IMR-90 (cell line): ENCODE data around the gene FGFBP2. TPM values are rescaled to one million over a fixed set of nuclear protein-coding genes. Genes with fewer than 3 reads are reported as not detected.

Experiments
- ATAC-seq: fragments of 200-7000 bp; cut with Tn5 transposase; 2 replicates; pipeline ENCODE4 v1.9.1; 2020; ENCODE audit warnings: low read depth, mild to moderate bottlenecking, moderate library complexity
- BruUV-seq: library from RNA; stranded (reverse); fragments of 400-500 nt; replicated peaks from 2 replicates; lab custom pipeline; 2021; lab: Mats Ljungman, UMichigan
- CTCF ChIA-PET: fragments of 300-600 bp; formaldehyde crosslinking; extraction: SDS; loops from one replicate; lab custom pipeline; 2021; ENCODE audit warnings: antibody characterized with exemption; lab: Yijun Ruan, JAX
- POLR2A ChIA-PET: fragments of 300-600 bp; sonication (Branson Sonifier 250); formaldehyde crosslinking; loops from one replicate; lab custom pipeline; 2022; ENCODE audit warnings: antibody characterized with exemption; ENCODE audit not compliant: unreplicated experiment; lab: Charles Lee
- DNase-seq: peaks from one replicate; pipeline ENCODE4 v3.0.0; 2013
- H2AFZ ChIP-seq: replicated peaks from 2 replicates; pipeline ENCODE3; 2013; ENCODE audit warnings: low read length, mild to moderate bottlenecking; ENCODE audit not compliant: poor library complexity
- H2AK5ac ChIP-seq: 2 replicates; pipeline ENCODE4 v1.6.1; 2013; ENCODE audit warnings: low read depth, low read length, inconsistent platforms
- H2AK9ac ChIP-seq: replicated peaks from 2 replicates; pipeline ENCODE3; 2013; ENCODE audit warnings: mild to moderate bottlenecking, low read depth, low read length, moderate library complexity; ENCODE audit not compliant: poor library complexity
- H2BK120ac ChIP-seq: 2 replicates; pipeline ENCODE4 v1.6.1; 2013; ENCODE audit warnings: low read depth, low read length, inconsistent platforms
- H2BK15ac ChIP-seq: 3 replicates; pipeline ENCODE4 v1.6.1; 2013; ENCODE audit warnings: low read depth, low read length, inconsistent platforms
- H2BK20ac ChIP-seq: 2 replicates; pipeline ENCODE4 v1.6.1; 2013; ENCODE audit warnings: low read depth, mild to moderate bottlenecking, inconsistent platforms, low read length, moderate library complexity
- H2BK5ac ChIP-seq: 2 replicates; pipeline ENCODE4 v1.6.1; 2013; ENCODE audit warnings: mild to moderate bottlenecking, low read depth, low read length, inconsistent platforms; ENCODE audit not compliant: poor library complexity, severe bottlenecking
- H3K14ac ChIP-seq: replicated peaks from 2 replicates; pipeline ENCODE4 v1.6.1; 2013; ENCODE audit warnings: low read depth, low read length, inconsistent platforms
- H3K18ac ChIP-seq: 2 replicates; pipeline ENCODE4 v1.6.1; 2013; ENCODE audit warnings: low read depth, low read length, control low read depth
- H3K23ac ChIP-seq: 2 replicates; pipeline ENCODE4 v1.6.1; 2013; ENCODE audit warnings: low read depth, low read length, inconsistent platforms
- H3K27ac ChIP-seq: 2 replicates; pipeline ENCODE4 v1.5.1; 2013; ENCODE audit warnings: mild to moderate bottlenecking, control low read depth, low read length; ENCODE audit not compliant: insufficient read depth
- H3K27me3 ChIP-seq: 2 replicates; pipeline ENCODE4 v1.6.1; 2013; ENCODE audit warnings: low read length; ENCODE audit not compliant: control insufficient read depth, insufficient read depth
- H3K36me3 ChIP-seq: 2 replicates; pipeline ENCODE4 v1.6.1; 2013; ENCODE audit warnings: low read length, mixed read lengths; ENCODE audit not compliant: control insufficient read depth, insufficient read depth
- H3K4ac ChIP-seq: 2 replicates; pipeline ENCODE4 v1.6.1; 2013; ENCODE audit warnings: low read depth, low read length, inconsistent platforms
- H3K4me1 ChIP-seq: 2 replicates; pipeline ENCODE4 v1.6.1; 2013; ENCODE audit warnings: low read length, mixed read lengths; ENCODE audit not compliant: control insufficient read depth, insufficient read depth
- H3K4me2 ChIP-seq: 2 replicates; pipeline ENCODE4 v1.6.1; 2013; ENCODE audit warnings: low read depth, mild to moderate bottlenecking, control low read depth, low read length, moderate library complexity
- H3K4me3 ChIP-seq: 2 replicates; pipeline ENCODE4 v1.5.1; 2013; ENCODE audit warnings: low read depth, mild to moderate bottlenecking, control low read depth, low read length, moderate library complexity; ENCODE audit not compliant: insufficient read depth
- H3K56ac ChIP-seq: 2 replicates; pipeline ENCODE4 v1.6.1; 2013; ENCODE audit warnings: low read length, inconsistent platforms; ENCODE audit not compliant: insufficient read depth; ENCODE audit errors: extremely low read depth
- H3K79me1 ChIP-seq, 2 experiments: 2 replicates each; pipeline ENCODE4 v1.6.1; 2013; ENCODE audit warnings: low read length in 2 of 2, inconsistent platforms in 1 of 2, low read depth in 1 of 2
- H3K9ac ChIP-seq: 2 replicates; pipeline ENCODE4 v1.6.1; 2013; ENCODE audit warnings: low read depth, low read length, control low read depth
- H3K9me1 ChIP-seq: 2 replicates; pipeline ENCODE4 v1.6.1; 2013; ENCODE audit warnings: low read length, inconsistent platforms; ENCODE audit not compliant: insufficient read depth
- H3K9me3 ChIP-seq: 2 replicates; pipeline ENCODE4 v1.6.1; 2013; ENCODE audit warnings: low read length; ENCODE audit not compliant: control insufficient read depth, insufficient read depth
- H4K20me1 ChIP-seq: 2 replicates; pipeline ENCODE4 v1.6.1; 2013; ENCODE audit warnings: low read length, inconsistent platforms; ENCODE audit not compliant: insufficient read depth
- H4K5ac ChIP-seq: 2 replicates; pipeline ENCODE4 v1.6.1; 2013; ENCODE audit warnings: mild to moderate bottlenecking, low read depth, low read length, control low read depth
- H4K8ac ChIP-seq, 2 experiments: 2 replicates each; pipeline ENCODE4 v1.6.1; 2013; ENCODE audit warnings: low read depth in 2 of 2, low read length in 2 of 2, control low read depth in 1 of 2, inconsistent platforms in 1 of 2
- H4K91ac ChIP-seq: 2 replicates; pipeline ENCODE4 v1.6.1; 2013; ENCODE audit warnings: low read depth, low read length, inconsistent platforms; ENCODE audit not compliant: insufficient read depth
- BHLHE40 ChIP-seq: fragments of 150-350 bp; IDR thresholded peaks from 2 replicates; pipeline ENCODE4 v1.6.1; 2016; ENCODE audit warnings: mild to moderate bottlenecking, low read depth, low read length
- CEBPB ChIP-seq: IDR thresholded peaks from 2 replicates; pipeline ENCODE4 v1.6.1; 2012; ENCODE audit warnings: low read depth, low read length, improper control_type of control experiment
- CHD1 ChIP-seq: IDR thresholded peaks from 2 replicates; pipeline ENCODE4 v1.6.1; 2012; ENCODE audit warnings: low read depth, low read length, improper control_type of control experiment
- FOS ChIP-seq: fragments of 150-350 bp; IDR thresholded peaks from 2 replicates; pipeline ENCODE4 v1.6.1; 2016; ENCODE audit warnings: low read depth, low read length
- MAFK ChIP-seq: IDR thresholded peaks from 2 replicates; pipeline ENCODE4 v1.6.1; 2012; ENCODE audit warnings: low read depth, low read length, improper control_type of control experiment
- MXI1 ChIP-seq: IDR thresholded peaks from 2 replicates; pipeline ENCODE4 v1.6.1; 2012; ENCODE audit warnings: low read depth, mild to moderate bottlenecking, low read length, moderate library complexity, borderline replicate concordance
- NFE2L2 ChIP-seq: fragments of 150-350 bp; IDR thresholded peaks from 2 replicates; pipeline ENCODE4 v1.6.1; 2016; ENCODE audit warnings: low read depth, mild to moderate bottlenecking, low read length
- POLR2A ChIP-seq: IDR thresholded peaks from 2 replicates; pipeline ENCODE4 v1.6.1; 2012; ENCODE audit warnings: mild to moderate bottlenecking, low read depth, low read length
- RAD21 ChIP-seq: IDR thresholded peaks from 2 replicates; pipeline ENCODE4 v1.6.1; 2012; ENCODE audit warnings: low read length, improper control_type of control experiment
- RFX5 ChIP-seq: IDR thresholded peaks from 2 replicates; pipeline ENCODE4 v1.8.0; 2012; ENCODE audit warnings: low read depth, mild to moderate bottlenecking, low read length, moderate library complexity
- SMC3 ChIP-seq: fragments of 150-350 bp; IDR thresholded peaks from 2 replicates; pipeline ENCODE4 v1.6.1; 2016; ENCODE audit warnings: low read depth, mild to moderate bottlenecking, antibody characterized with exemption, low read length, moderate library complexity
- WGBS, 2 experiments: methylation state at CpG; one replicate each; pipeline versions ENCODE4 v1.1.5 to v1.1.7; 2013; ENCODE audit warnings: missing lambda C conversion rate in 2 of 2; ENCODE audit not compliant: insufficient read length in 1 of 2; ENCODE audit errors: extremely low coverage in 2 of 2; 5-methylcytosine and 5-hydroxymethylcytosine counted together
- dilution Hi-C: fragments of 300-500 bp; cut with HindIII; formaldehyde crosslinking; loops from one replicate; pipeline ENCODE4 v1.14.3; 2018; ENCODE audit warnings: low sequenced_read_pairs; ENCODE audit not compliant: unreplicated experiment
- in situ Hi-C: fragments of 300-500 bp; cut with MboI; formaldehyde crosslinking; loops from 3 replicates; pipeline ENCODE4 v1.14.3; 2019; ENCODE audit warnings: low sequenced_read_pairs, inconsistent platforms, mixed read lengths
- intact Hi-C: fragments of 100-400 bp; cut with micrococcal nuclease; formaldehyde crosslinking; loops from 2 replicates; pipeline ENCODE4 v1.10.0; 2022
- polyA plus RNA-seq, 3 experiments: library from polyadenylated mRNA; depleted of rRNA; stranded (reverse); fragments of >200 nt; gene quantifications; 2 replicates each; pipeline ENCODE4 v1.2.3, GENCODE V29; 2012; ENCODE audit warnings: low replicate concordance in 1 of 3
- total RNA-seq: library from RNA; depleted of rRNA; stranded (reverse); fragments of >200 nt; gene quantifications from 2 replicates; pipeline ENCODE4 v1.2.3, GENCODE V29; 2012
- TF ChIP-seq, protein P1 (sequence below): conservative IDR thresholded peaks from 2 replicates; pipeline ENCODE4 v1.5.1; 2012; ENCODE audit warnings: mild to moderate bottlenecking, low read depth, low read length, improper control_type of control experiment
- TF ChIP-seq, protein P2 (sequence below): fragments of 150-350 bp; IDR thresholded peaks from 2 replicates; pipeline ENCODE4 v1.6.1; 2016; ENCODE audit warnings: low read depth, mild to moderate bottlenecking, low read length, moderate library complexity, borderline replicate concordance

FGFBP2 gene
- total and polyA plus RNA-seq, 2 of the 4 experiments (the other 2 are of a cell fraction): not detected

DNA sequence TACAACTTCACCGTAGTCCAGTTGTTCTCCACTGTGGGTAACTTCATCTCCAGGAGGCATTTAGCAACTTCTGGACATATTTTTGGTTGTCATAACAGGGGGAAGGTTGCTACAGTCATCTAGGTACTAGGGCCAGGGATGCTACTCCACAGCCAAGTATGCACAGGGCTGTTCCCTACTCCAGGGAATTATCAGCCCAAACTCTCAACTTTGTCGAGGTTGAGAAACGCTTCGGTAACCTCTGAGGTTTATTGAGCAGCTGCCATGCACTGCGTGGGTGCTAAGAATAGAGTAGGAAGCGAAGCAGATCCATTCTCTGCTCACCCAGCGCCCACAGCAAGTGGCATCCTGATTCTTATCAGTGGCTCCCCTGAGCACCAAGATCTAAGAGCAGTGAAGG lies 32.7 kb downstream of the FGFBP2 start:
- ATAC-seq: no peak

More for the DNA sequence above, 32.7 kb downstream of the FGFBP2 start:
- no peaks in the 10 kb centered on the region for H3K9me3 ChIP-seq
- no peaks in the 10 kb centered on the region for H4K20me1 ChIP-seq
- TF ChIP-seq MAFK (no peak), RAD21 (no peak), BHLHE40 (no peak), MXI1 (no peak), FOS (no peak), RFX5 (no peak), NFE2L2 (no peak), CEBPB (no peak), SMC3 (no peak), POLR2A (no peak), CHD1 (no peak)
- TF ChIP-seq, protein P1, sequence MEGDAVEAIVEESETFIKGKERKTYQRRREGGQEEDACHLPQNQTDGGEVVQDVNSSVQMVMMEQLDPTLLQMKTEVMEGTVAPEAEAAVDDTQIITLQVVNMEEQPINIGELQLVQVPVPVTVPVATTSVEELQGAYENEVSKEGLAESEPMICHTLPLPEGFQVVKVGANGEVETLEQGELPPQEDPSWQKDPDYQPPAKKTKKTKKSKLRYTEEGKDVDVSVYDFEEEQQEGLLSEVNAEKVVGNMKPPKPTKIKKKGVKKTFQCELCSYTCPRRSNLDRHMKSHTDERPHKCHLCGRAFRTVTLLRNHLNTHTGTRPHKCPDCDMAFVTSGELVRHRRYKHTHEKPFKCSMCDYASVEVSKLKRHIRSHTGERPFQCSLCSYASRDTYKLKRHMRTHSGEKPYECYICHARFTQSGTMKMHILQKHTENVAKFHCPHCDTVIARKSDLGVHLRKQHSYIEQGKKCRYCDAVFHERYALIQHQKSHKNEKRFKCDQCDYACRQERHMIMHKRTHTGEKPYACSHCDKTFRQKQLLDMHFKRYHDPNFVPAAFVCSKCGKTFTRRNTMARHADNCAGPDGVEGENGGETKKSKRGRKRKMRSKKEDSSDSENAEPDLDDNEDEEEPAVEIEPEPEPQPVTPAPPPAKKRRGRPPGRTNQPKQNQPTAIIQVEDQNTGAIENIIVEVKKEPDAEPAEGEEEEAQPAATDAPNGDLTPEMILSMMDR: no peak
- TF ChIP-seq, protein P2, sequence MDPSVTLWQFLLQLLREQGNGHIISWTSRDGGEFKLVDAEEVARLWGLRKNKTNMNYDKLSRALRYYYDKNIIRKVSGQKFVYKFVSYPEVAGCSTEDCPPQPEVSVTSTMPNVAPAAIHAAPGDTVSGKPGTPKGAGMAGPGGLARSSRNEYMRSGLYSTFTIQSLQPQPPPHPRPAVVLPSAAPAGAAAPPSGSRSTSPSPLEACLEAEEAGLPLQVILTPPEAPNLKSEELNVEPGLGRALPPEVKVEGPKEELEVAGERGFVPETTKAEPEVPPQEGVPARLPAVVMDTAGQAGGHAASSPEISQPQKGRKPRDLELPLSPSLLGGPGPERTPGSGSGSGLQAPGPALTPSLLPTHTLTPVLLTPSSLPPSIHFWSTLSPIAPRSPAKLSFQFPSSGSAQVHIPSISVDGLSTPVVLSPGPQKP: no peak
- no peak overlapping the region for H4K5ac ChIP-seq
- H3K18ac ChIP-seq: no peak overlapping the region
- no peak overlapping the region for H2AK9ac ChIP-seq
- no peak overlapping the region for H2AK5ac ChIP-seq
- no peak overlapping the region for H4K8ac ChIP-seq
- CTCF ChIA-PET: no interaction called here
- no peaks in the 10 kb centered on the region for H3K79me1 ChIP-seq
- no peak overlapping the region for H4K91ac ChIP-seq
- dilution Hi-C loops (no loop called here), intact Hi-C loops (no loop called here), in situ Hi-C loops (no loop called here)
- POLR2A ChIA-PET: no interaction called here
- H2BK15ac ChIP-seq: no peak overlapping the region
- H2BK120ac ChIP-seq: no peak overlapping the region
- peaks cover 22% of the 10 kb centered on the region for H3K27me3 ChIP-seq
- no peaks in the 10 kb centered on the region for H3K36me3 ChIP-seq
- H3K14ac ChIP-seq: no peak overlapping the region
- no peak overlapping the region for H3K4me2 ChIP-seq
- H3K23ac ChIP-seq: no peak overlapping the region
- no peak overlapping the region for H3K9ac ChIP-seq
- no peak overlapping the region for H2BK20ac ChIP-seq
- WGBS, 2 experiments: 93% methylated on average over 4 of the region's 7 CpGs; no CpG with 5 or more reads in 1 of the 2 experiments
- no peak overlapping the region for H2BK5ac ChIP-seq
- no peaks in the 10 kb centered on the region for H3K9me1 ChIP-seq
- no peak overlapping the region for H3K4me3 ChIP-seq
- no peak overlapping the region for H2AFZ ChIP-seq
- BruUV-seq: no TSS peak
- DNase-seq: no peak
- H3K4ac ChIP-seq: no peak overlapping the region
- H3K56ac ChIP-seq: no peak overlapping the region
- no peaks in the 10 kb centered on the region for H3K4me1 ChIP-seq
- H3K27ac ChIP-seq: no peak overlapping the region
